ENCODE measurements around the gene CRYBG1. TPM values are rescaled to one million over a fixed set of nuclear protein-coding genes. Genes with fewer than 3 reads are reported as not detected.

The CRYBG1 gene
- total RNA-seq, 1 experiment from 2014 or later: 5.7 TPM

DNA sequence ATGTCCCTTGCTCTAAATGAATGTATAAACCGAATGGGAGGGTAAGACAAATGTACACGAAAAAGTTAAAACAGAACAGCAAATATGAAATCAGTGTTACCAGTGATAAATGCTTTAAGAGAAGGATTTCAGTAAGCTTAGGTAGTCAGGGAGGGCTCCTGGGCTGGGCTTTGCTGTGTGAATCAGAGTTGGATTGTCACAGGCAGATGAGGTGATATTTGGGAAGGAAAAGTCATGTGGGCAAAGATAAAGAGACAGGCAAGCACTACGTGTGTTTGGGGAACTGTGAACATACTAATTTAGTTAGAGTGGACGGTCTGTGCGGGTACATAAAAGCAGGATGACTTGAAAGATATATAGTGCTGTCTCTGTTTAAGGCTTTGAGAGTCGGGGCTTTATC lies 114.8 kb downstream of the CRYBG1 start:
- H4K91ac ChIP-seq (ENCODE audit: insufficient read length, low read depth, low read length): no peak overlapping the region
- no peaks in the 10 kb centered on the region for H3K9me3 ChIP-seq (ENCODE audit: control insufficient read depth, low read depth, low read length)
- DNase-seq: no peak
- TF ChIP-seq, protein P1, sequence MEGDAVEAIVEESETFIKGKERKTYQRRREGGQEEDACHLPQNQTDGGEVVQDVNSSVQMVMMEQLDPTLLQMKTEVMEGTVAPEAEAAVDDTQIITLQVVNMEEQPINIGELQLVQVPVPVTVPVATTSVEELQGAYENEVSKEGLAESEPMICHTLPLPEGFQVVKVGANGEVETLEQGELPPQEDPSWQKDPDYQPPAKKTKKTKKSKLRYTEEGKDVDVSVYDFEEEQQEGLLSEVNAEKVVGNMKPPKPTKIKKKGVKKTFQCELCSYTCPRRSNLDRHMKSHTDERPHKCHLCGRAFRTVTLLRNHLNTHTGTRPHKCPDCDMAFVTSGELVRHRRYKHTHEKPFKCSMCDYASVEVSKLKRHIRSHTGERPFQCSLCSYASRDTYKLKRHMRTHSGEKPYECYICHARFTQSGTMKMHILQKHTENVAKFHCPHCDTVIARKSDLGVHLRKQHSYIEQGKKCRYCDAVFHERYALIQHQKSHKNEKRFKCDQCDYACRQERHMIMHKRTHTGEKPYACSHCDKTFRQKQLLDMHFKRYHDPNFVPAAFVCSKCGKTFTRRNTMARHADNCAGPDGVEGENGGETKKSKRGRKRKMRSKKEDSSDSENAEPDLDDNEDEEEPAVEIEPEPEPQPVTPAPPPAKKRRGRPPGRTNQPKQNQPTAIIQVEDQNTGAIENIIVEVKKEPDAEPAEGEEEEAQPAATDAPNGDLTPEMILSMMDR (conservative IDR thresholded peaks at IDR 0.05): no peak
- H3K9ac ChIP-seq (ENCODE audit: extremely low read depth, insufficient read length, low read length): no peak overlapping the region
- Mint-ChIP-seq H3K4me1 (no peaks in the 10 kb centered on the region), H3K27me3 (ENCODE audit: low read depth) (no peaks in the 10 kb centered on the region), H3K4me3 (no peak overlapping the region), H3K27ac (no peak overlapping the region), H3K9me3 (no peaks in the 10 kb centered on the region), H3K36me3 (ENCODE audit: insufficient read depth in 1 of 3, low read depth in 3 of 3) (no peaks in the 10 kb centered on the region)
- H3K18ac ChIP-seq (ENCODE audit: insufficient read length, low read depth, low read length): no peak overlapping the region
- H3K27ac ChIP-seq (ENCODE audit: insufficient read length, low read depth, low read length): no peak overlapping the region
- no peak overlapping the region for H2BK5ac ChIP-seq (ENCODE audit: insufficient read length, low read length)
- H2BK120ac ChIP-seq (ENCODE audit: low read depth, low read length, poor library complexity, severe bottlenecking): no peak overlapping the region
- no peak overlapping the region for H3K56ac ChIP-seq (ENCODE audit: insufficient read length, low read depth, low read length)
- no peaks in the 10 kb centered on the region; the same call in 1 of the 2 replicates for H3K27me3 ChIP-seq (ENCODE audit: insufficient read depth, low read length)
- H3K79me2 ChIP-seq (ENCODE audit: insufficient read depth, low read length): peaks cover 2% of the 10 kb centered on the region; the same call in 1 of the 2 replicates
- H2AK5ac ChIP-seq (ENCODE audit: insufficient read length, low read length): no peak overlapping the region
- H3K14ac ChIP-seq (ENCODE audit: insufficient read depth, low read length): no peak overlapping the region
- H4K20me1 ChIP-seq (ENCODE audit: control insufficient read depth, insufficient read depth, insufficient read length): no peaks in the 10 kb centered on the region
- H2AFZ ChIP-seq (ENCODE audit: low read length): no peak overlapping the region
- no peak overlapping the region for H4K5ac ChIP-seq (ENCODE audit: insufficient read length, low read depth, low read length)
- H4K8ac ChIP-seq (replicated peaks; ENCODE audit: insufficient read length, low read depth, low read length): no peak overlapping the region
- H3T11ph ChIP-seq (ENCODE audit: low read length): no peak overlapping the region
- no peaks in the 10 kb centered on the region for H3K23me2 ChIP-seq (ENCODE audit: insufficient read length, low read depth, low read length, poor library complexity, severe bottlenecking)
- H3K4ac ChIP-seq (ENCODE audit: low read depth, low read length): no peak overlapping the region
- no peaks in the 10 kb centered on the region for H3K79me1 ChIP-seq (ENCODE audit: insufficient read depth, low read depth, low read length, poor library complexity, severe bottlenecking)
- no peak overlapping the region for H2BK15ac ChIP-seq (ENCODE audit: low read depth, low read length)
- no peak overlapping the region for H3K4me2 ChIP-seq (ENCODE audit: insufficient read depth, insufficient read length, low read length)
- H3K23ac ChIP-seq (ENCODE audit: insufficient read length, low read depth, low read length): no peak overlapping the region
- no peak overlapping the region for H2BK20ac ChIP-seq (ENCODE audit: low read depth, low read length, poor library complexity, severe bottlenecking)
- WGBS (ENCODE audit: extremely low coverage, insufficient read length, low lambda C conversion rate): no CpG with 5 or more reads among the region's 6 CpGs
- no peaks in the 10 kb centered on the region for H3K4me1 ChIP-seq (ENCODE audit: insufficient read depth, low read length)
- no peak overlapping the region for H2BK12ac ChIP-seq (ENCODE audit: insufficient read length, low read depth, low read length)
